22Rv1 (cell line): Measurements from ENCODE around the gene CDKN2A.

Source experiments
- ZFX ChIP-seq: fragments of 450-650 bp; IDR thresholded peaks from 2 replicates; pipeline ENCODE4 v1.6.1; 2017; ENCODE audit warnings: antibody characterized with exemption, borderline replicate concordance
- TF ChIP-seq, protein P1 (sequence below): fragments of 450-650 bp; IDR thresholded peaks from 2 replicates; pipeline ENCODE4 v1.5.1; 2017; ENCODE audit warnings: mild to moderate bottlenecking

DNA sequence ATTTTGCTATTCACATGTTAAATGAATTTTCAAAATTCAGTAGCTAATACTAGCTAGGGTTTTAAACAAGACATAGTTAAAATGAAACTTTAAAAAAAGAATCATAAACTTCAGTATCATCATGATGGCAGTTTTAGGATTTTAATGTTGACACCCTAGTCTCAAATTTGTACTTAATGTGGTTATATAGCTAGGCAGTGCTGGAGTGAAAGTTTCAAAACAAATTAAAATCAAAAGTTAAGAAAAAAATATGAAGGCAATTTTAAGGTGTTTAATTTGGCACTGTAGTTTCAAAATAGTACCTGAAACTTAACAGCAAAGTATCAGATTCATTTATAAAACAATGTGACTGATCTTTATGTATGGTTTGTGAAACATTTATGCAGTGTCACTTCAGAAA, 34.2 kb upstream of the CDKN2A start:
- TF ChIP-seq, protein P1, sequence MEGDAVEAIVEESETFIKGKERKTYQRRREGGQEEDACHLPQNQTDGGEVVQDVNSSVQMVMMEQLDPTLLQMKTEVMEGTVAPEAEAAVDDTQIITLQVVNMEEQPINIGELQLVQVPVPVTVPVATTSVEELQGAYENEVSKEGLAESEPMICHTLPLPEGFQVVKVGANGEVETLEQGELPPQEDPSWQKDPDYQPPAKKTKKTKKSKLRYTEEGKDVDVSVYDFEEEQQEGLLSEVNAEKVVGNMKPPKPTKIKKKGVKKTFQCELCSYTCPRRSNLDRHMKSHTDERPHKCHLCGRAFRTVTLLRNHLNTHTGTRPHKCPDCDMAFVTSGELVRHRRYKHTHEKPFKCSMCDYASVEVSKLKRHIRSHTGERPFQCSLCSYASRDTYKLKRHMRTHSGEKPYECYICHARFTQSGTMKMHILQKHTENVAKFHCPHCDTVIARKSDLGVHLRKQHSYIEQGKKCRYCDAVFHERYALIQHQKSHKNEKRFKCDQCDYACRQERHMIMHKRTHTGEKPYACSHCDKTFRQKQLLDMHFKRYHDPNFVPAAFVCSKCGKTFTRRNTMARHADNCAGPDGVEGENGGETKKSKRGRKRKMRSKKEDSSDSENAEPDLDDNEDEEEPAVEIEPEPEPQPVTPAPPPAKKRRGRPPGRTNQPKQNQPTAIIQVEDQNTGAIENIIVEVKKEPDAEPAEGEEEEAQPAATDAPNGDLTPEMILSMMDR: no peak
- no peak for TF ChIP-seq ZFX
